ENCODE data around the gene USP5.

USP5 gene

GRCh38 chr12:6832125-6832524 lies 19.8 kb upstream of the USP5 start:
- TF ChIP-seq, protein P1, sequence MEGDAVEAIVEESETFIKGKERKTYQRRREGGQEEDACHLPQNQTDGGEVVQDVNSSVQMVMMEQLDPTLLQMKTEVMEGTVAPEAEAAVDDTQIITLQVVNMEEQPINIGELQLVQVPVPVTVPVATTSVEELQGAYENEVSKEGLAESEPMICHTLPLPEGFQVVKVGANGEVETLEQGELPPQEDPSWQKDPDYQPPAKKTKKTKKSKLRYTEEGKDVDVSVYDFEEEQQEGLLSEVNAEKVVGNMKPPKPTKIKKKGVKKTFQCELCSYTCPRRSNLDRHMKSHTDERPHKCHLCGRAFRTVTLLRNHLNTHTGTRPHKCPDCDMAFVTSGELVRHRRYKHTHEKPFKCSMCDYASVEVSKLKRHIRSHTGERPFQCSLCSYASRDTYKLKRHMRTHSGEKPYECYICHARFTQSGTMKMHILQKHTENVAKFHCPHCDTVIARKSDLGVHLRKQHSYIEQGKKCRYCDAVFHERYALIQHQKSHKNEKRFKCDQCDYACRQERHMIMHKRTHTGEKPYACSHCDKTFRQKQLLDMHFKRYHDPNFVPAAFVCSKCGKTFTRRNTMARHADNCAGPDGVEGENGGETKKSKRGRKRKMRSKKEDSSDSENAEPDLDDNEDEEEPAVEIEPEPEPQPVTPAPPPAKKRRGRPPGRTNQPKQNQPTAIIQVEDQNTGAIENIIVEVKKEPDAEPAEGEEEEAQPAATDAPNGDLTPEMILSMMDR (IDR thresholded peaks at IDR 0.05) = no peak

DNA sequence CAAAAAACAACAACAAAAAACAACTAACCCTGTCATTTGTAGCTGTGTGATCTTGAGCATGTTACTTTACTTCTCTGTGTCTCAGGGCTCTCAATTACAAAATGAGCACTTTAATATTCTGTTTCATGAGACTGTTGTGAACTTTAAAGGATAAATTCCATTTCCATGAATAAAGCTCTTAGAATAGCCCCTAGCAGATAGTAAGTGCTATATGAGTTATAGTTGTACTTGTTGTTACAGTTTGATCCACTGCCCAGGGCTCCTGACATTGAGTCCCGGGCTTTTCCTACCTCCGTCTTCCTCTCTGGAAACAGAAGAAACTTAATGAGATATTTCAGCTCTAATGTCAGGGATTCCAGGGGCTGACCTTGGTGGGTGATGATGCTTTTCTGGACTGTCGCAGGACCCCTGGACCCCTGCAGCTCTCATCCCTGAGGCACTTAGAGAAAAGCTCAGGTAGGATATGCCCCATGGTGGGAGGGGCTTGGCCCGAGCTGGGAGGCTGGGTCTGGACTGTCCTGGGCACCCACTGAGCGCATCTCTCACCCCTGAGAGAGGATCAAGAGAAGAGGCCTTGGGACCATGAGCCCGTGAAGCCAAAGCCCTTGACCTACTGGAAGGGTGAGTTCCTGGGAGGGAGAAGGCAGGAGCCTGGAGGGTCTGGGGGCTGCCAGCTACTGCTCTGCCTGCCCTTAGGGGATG lies 18.6 kb upstream of the USP5 start:
- TF ChIP-seq, protein P1 (IDR thresholded peaks at IDR 0.05) = no peak

- TF ChIP-seq, protein P1 (IDR thresholded peaks at IDR 0.05) = no peak
Observed at GRCh38 chr12:6834254-6834653, 17.7 kb upstream of the USP5 start.

GRCh38 chr12:6834873-6835272 lies 17.1 kb upstream of the USP5 start:
- TF ChIP-seq, protein P1 (IDR thresholded peaks at IDR 0.05) = no peak

GRCh38 chr12:6836851-6837250 lies 15.1 kb upstream of the USP5 start:
- TF ChIP-seq, protein P1 (IDR thresholded peaks at IDR 0.05) = no peak

DNA sequence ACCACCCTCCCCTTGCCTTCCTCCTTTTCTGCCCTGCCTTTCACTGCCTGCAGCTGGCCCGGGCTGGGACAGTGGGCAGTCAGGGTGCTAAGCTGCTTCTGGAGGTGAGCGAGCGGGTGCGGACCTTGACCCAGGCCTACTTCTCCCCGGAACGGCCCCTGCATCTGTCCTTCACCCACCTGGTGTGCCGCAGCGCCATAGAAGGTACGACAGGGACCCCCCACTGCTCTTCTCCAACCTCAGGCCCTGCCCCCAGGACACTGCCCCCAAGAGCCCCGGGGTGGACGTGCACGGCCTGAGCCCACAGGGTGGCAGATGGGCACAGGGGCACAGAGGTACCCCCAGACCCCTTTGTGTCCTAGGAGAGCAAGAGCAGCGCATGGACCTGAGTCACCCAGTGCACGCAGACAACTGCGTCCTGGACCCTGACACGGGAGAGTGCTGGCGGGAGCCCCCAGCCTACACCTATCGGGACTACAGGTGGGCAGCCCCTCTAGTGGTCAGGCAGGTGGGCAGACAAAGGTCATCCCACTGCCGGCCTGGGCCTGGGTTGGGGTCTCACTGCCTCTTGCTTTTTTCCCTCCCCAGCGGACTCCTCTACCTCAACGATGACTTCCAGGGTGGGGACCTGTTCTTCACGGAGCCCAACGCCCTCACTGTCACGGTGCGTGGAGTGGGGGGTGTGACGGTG lies 14.4 kb upstream of the USP5 start:
- TF ChIP-seq, protein P1 (IDR thresholded peaks at IDR 0.05) = no peak

DNA sequence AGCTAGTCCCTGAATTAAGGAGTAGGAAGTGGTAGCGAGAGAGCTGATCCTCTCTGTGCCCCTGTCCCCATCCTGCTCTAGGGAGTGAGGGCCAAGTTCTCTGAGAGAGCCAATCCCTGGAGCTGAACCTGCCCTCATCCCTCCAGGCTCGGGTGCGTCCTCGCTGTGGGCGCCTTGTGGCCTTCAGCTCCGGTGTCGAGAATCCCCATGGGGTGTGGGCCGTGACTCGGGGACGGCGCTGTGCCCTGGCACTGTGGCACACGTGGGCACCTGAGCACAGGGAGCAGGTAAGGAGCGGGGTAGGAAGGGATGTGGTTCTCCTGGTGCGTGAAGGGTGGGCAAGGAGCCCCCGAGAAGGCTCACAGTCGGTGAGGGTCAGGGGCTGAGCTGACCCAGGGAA lies 13.1 kb upstream of the USP5 start:
- TF ChIP-seq, protein P1 (IDR thresholded peaks at IDR 0.05) = no peak
